IPS DF 6.9 (cell line): ENCODE results near the gene TFF2.

Experiments
- DNase-seq: peaks from one replicate; pipeline ENCODE4 v3.0.0-alpha.2; 2013; ENCODE audit warnings: low read depth, low spot score
- H3K27ac ChIP-seq: one replicate; pipeline ENCODE4 v1.5.1; 2013; ENCODE audit warnings: low read length, control low read depth
- H3K27me3 ChIP-seq: 2 replicates; pipeline ENCODE4 v1.6.1; 2013; ENCODE audit warnings: mild to moderate bottlenecking, low read length; ENCODE audit not compliant: control insufficient read depth, insufficient read depth
- H3K36me3 ChIP-seq: 2 replicates; pipeline ENCODE4 v1.6.1; 2013; ENCODE audit warnings: low read length; ENCODE audit not compliant: control insufficient read depth, insufficient read depth
- H3K4me1 ChIP-seq: 2 replicates; pipeline ENCODE4 v1.6.1; 2013; ENCODE audit warnings: low read length; ENCODE audit not compliant: control insufficient read depth, insufficient read depth
- H3K4me3 ChIP-seq: 2 replicates; pipeline ENCODE4 v1.5.1; 2013; ENCODE audit warnings: mild to moderate bottlenecking, low read length
- H3K9me3 ChIP-seq: 2 replicates; pipeline ENCODE4 v1.6.1; 2013; ENCODE audit warnings: low read length, inconsistent platforms; ENCODE audit not compliant: control insufficient read depth, insufficient read depth
- WGBS: extraction: QIAGEN DNeasy Blood & Tissue Kit; methylation state at CpG from one replicate; pipeline ENCODE4 v1.1.7; 2013; ENCODE audit warnings: mixed read lengths, missing lambda C conversion rate; ENCODE audit not compliant: insufficient read length, insufficient coverage; 5-methylcytosine and 5-hydroxymethylcytosine counted together

The TFF2 gene

DNA sequence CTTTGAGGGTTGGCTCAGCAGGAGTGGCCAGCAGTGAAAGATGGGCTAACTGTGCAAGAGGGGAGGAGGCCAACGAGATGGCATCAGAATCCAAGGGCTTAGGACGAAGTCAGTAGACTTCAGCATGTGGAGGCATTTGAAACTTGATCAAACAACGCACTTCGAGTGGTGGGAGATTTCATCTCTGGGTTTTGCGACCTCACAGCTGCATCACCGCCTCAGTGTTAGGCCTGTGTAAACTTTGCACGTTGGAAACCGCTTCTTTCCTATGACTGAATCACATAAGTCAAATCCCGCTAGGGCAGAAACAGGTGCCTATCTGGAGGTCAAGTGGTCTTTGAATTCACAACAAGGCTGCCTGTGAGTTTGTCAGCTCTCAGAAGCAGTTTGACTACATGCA is 53.4 kb downstream of the TFF2 start:
- H3K36me3 ChIP-seq, result no peaks in the 10 kb centered on the region

DNA sequence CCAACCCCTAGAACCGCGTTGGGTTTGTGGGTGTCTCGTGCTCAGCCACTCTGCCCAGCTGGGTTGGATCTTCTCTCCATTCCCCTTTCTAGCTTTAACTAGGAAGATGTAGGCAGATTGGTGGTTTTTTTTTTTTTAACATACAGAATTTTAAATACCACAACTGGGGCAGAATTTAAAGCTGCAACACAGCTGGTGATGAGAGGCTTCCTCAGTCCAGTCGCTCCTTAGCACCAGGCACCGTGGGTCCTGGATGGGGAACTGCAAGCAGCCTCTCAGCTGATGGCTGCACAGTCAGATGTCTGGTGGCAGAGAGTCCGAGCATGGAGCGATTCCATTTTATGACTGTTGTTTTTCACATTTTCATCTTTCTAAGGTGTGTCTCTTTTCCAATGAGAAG is 54.3 kb downstream of the TFF2 start:
- no peaks in the 10 kb centered on the region for H3K9me3 ChIP-seq
- peaks cover 2% of the 10 kb centered on the region for H3K4me1 ChIP-seq
- no peak for DNase-seq
- no peaks in the 10 kb centered on the region for H3K36me3 ChIP-seq
- H3K27me3 ChIP-seq, result no peaks in the 10 kb centered on the region
- WGBS, result no CpG with 5 or more reads among the region's 7 CpGs
- no peak overlapping the region for H3K27ac ChIP-seq
- no peak overlapping the region for H3K4me3 ChIP-seq

More for the DNA sequence above, 53.4 kb downstream of the TFF2 start:
- Histone ChIP-seq H3K4me1 (peaks cover 2% of the 10 kb centered on the region; the same call in 1 of the 2 replicates), H3K9me3 (no peaks in the 10 kb centered on the region), H3K27me3 (no peaks in the 10 kb centered on the region), H3K4me3 (no peak overlapping the region), H3K27ac (no peak overlapping the region)
- WGBS, result no CpG with 5 or more reads among the region's 9 CpGs
- no peak for DNase-seq
